K562 (cell line): Measurements from ENCODE around the gene WFIKKN1. TPM values are rescaled to one million over a fixed set of nuclear protein-coding genes. Genes with fewer than 3 reads are reported as not detected.

ENCODE experiments used
- BRF2 ChIP-seq: IDR thresholded peaks from 3 replicates; pipeline ENCODE4 v1.6.1; 2011; ENCODE audit warnings: borderline replicate concordance, mild to moderate bottlenecking; ENCODE audit not compliant: insufficient read length, insufficient read depth
- CBX5 ChIP-seq: IDR thresholded peaks from 2 replicates; pipeline ENCODE4 v1.6.1; 2014; ENCODE audit warnings: low read depth, borderline replicate concordance
- ELK1 ChIP-seq: sonication (generic); formaldehyde crosslinking; IDR thresholded peaks from 2 replicates; pipeline ENCODE4 v1.8.1; 2022; ENCODE audit warnings: missing genetic modification reagents
- ESRRB ChIP-seq: fragments of 250-450 bp; sonication (Bioruptor Pico); IDR thresholded peaks from 2 replicates; pipeline ENCODE4 v1.5.0; 2020; ENCODE audit warnings: mild to moderate bottlenecking, moderate library complexity, borderline replicate concordance
- GABPB1 ChIP-seq: sonication (generic); formaldehyde crosslinking; IDR thresholded peaks from 2 replicates; pipeline ENCODE4 v1.8.0; 2022; ENCODE audit warnings: mild to moderate bottlenecking, missing genetic modification reagents
- GATAD2B ChIP-seq: fragments of 450-650 bp; IDR thresholded peaks from 2 replicates; pipeline ENCODE4 v1.6.1; 2017; ENCODE audit warnings: mild to moderate bottlenecking, borderline replicate concordance
- HNRNPK ChIP-seq: fragments of 200-400 bp; formaldehyde crosslinking; IDR thresholded peaks from one replicate; pipeline ENCODE4 v1.6.1; 2018; ENCODE audit warnings: mild to moderate bottlenecking, low read depth, low read length; ENCODE audit not compliant: poor library complexity, severe bottlenecking
- MCM5 ChIP-seq: fragments of 450-650 bp; IDR thresholded peaks from 2 replicates; pipeline ENCODE4 v1.6.1; 2016; ENCODE audit warnings: low read depth
- MECOM ChIP-seq: fragments of 250-450 bp; sonication (Bioruptor Pico); IDR thresholded peaks from 2 replicates; pipeline ENCODE4 v1.8.0; 2022; ENCODE audit warnings: inconsistent platforms
- MNT ChIP-seq, 2 experiments: fragments of 450-650 bp; conservative IDR thresholded peaks; 2 replicates each; pipeline ENCODE4 v1.6.1; 2017; ENCODE audit warnings: mild to moderate bottlenecking in 2 of 2, moderate library complexity in 2 of 2
- NEUROD1 ChIP-seq: fragments of 150-350 bp; IDR thresholded peaks from 2 replicates; pipeline ENCODE4 v1.6.1; 2014; ENCODE audit warnings: borderline replicate concordance, low read length, low read depth; ENCODE audit not compliant: partially characterized antibody
- NR2C1 ChIP-seq, 2 experiments: fragments of 450-650 bp; IDR thresholded peaks; 2 replicates each; pipeline ENCODE4 v1.6.1; 2017; ENCODE audit warnings: mild to moderate bottlenecking in 2 of 2, antibody characterized with exemption in 1 of 2, inconsistent platforms in 1 of 2, missing compliant biosample characterization in 1 of 2, missing genetic modification characterization in 1 of 2
- SAP30 ChIP-seq: fragments of 200-600 bp; sonication (generic); IDR thresholded peaks from 2 replicates; pipeline ENCODE4 v1.6.1; 2012; ENCODE audit warnings: borderline replicate concordance, low read depth, mild to moderate bottlenecking, moderate library complexity, low read length, control low read depth, inconsistent platforms; ENCODE audit not compliant: insufficient read depth, poor library complexity, severe bottlenecking
- STAT5A ChIP-seq: IDR thresholded peaks from 2 replicates; pipeline ENCODE4 v1.6.1; 2012; ENCODE audit warnings: low read length, inconsistent platforms, borderline replicate concordance
- UBTF ChIP-seq, 2 experiments: IDR thresholded peaks; 2 replicates each; pipeline ENCODE4 v1.6.1; 2012; ENCODE audit warnings: improper control_type of control experiment in 2 of 2, low read depth in 2 of 2, low read length in 2 of 2, borderline replicate concordance in 1 of 2
- XRCC3 ChIP-seq: fragments of 450-650 bp; IDR thresholded peaks from 2 replicates; pipeline ENCODE4 v1.6.1; 2017; ENCODE audit warnings: mild to moderate bottlenecking, moderate library complexity
- ZNF398 ChIP-seq: fragments of 250-450 bp; sonication (Bioruptor Pico); IDR thresholded peaks from 2 replicates; pipeline ENCODE4 v1.8.0; 2021; ENCODE audit warnings: moderate library complexity, mild to moderate bottlenecking, inconsistent platforms
- ZNF589 ChIP-seq: fragments of 200-800 bp; sonication (Bioruptor generic); IDR thresholded peaks from 2 replicates; pipeline ENCODE4 v1.6.1; 2016; ENCODE audit warnings: low read depth, missing genetic modification characterization, missing compliant biosample characterization
- polyA plus RNA-seq, 8 experiments: library from polyadenylated mRNA; depleted of rRNA in 4 of 8; stranded (reverse) in 5 of 8; unstranded in 3 of 8; fragments of >200 nt; fragmentation: Nextera tagmentation in 2 of 8; fragmentation: Illumina TruSeq in 1 of 8; extraction: Ambion mirVana in 2 of 8; extraction: Trizol in 1 of 8; gene quantifications; 2 replicates each; pipeline versions ENCODE4 v1.2.1 to v1.2.3, GENCODE V29; 2011 to 2014; ENCODE audit warnings: inconsistent platforms in 1 of 8, missing spikeins in 1 of 8
- total RNA-seq, 7 experiments: library from RNA; depleted of rRNA in 6 of 7; stranded (reverse); fragments of >200 nt in 6 of 7; fragmentation: Illumina TruSeq in 2 of 7; extraction: Trizol in 2 of 7; gene quantifications; 2 replicates each; pipeline versions ENCODE4 v1.2.1 to v1.2.3, GENCODE V29; 2011 to 2021; ENCODE audit warnings: low replicate concordance in 1 of 7

WFIKKN1 gene
- total and polyA plus RNA-seq, 9 of the 15 experiments (the other 6 are each of a cell fraction or from before 2014, with no cell fraction given): 0.14 to 1.1 (median 0.50) TPM; not detected in 4

GRCh38 chr16:679814-680624 lies 49.2 kb downstream of the WFIKKN1 start, which contains the start of gene STUB1 (continued):
- TF ChIP-seq MNT (conservative IDR thresholded peaks at IDR 0.05): peak; percentile 56 to 89
- TF ChIP-seq SAP30: peak; percentile 80
- TF ChIP-seq ESRRB (CRISPR knock-in tag): no peak
- no peak for TF ChIP-seq ELK1 (CRISPR knock-in tag)
- TF ChIP-seq GABPB1 (CRISPR knock-in tag): peak; percentile 68
- TF ChIP-seq UBTF (IDR thresholded peaks at IDR 0.05; ENCODE audit: borderline replicate concordance in 1 of 2, low read depth in 2 of 2, low read length in 2 of 2): peak in 1 of 2 experiments; percentile 84; a peak in 2 of 4 replicates
- TF ChIP-seq NEUROD1: no peak
- TF ChIP-seq ZNF589 (CRISPR knock-in tag): no peak
- peak; percentile 93 for TF ChIP-seq GATAD2B
- TF ChIP-seq BRF2: no peak
- no peak for TF ChIP-seq MECOM (CRISPR knock-in tag)
- TF ChIP-seq XRCC3: no peak
- TF ChIP-seq MCM5: no peak
- no peak for TF ChIP-seq ZNF398 (CRISPR knock-in tag)
- no peak for TF ChIP-seq NR2C1 (IDR thresholded peaks at IDR 0.05)
- no peak for TF ChIP-seq NR2C1 (tag; IDR thresholded peaks at IDR 0.05)
- TF ChIP-seq HNRNPK: no peak
- TF ChIP-seq STAT5A: no peak
- no peak for TF ChIP-seq CBX5
